ENCODE results near the gene SLC6A9.

DNA sequence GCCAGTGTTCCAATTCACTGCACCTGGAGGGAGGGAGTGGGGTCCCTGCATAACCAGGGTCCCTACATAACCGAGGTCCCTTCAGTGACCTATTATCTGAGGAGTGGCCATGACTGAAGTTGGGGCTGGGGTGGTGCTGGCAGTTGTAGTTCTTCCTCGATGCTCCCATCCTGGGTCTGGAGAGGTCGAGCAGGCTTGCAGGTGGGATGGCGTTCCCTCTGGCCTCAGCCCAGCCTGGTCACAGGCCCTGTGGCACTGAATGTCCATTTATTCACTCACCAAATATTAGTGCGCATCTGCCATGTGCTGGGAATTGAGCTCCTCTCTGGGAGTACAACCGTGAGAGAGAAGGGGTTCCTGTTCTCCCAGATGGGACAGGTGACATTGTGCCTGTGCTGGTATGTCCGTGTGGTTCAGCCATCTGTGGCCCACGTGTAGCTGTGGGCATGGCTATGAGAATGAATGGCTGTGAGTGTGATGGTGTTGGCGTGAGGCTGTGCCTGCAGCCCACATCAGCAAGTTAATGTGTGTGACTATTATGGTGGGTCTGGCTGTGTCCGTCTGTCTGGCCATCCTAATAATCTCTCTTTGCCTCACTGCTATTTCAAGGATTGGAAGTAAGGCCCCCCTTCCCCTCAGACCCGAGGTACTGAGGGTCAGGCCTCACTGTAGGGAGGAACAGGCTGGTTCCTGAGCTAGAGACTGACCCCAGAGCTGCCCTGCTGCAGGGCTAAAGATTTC, 3.9 kb upstream of the SLC6A9 start:
- TF ChIP-seq POLR2A (IDR thresholded peaks at IDR 0.05; ENCODE audit: borderline replicate concordance, extremely low read depth, insufficient read depth, insufficient read length) (no peak), EZH2phosphoT487 (IDR thresholded peaks at IDR 0.05; ENCODE audit: borderline replicate concordance) (no peak), POLR2AphosphoS5 (IDR thresholded peaks at IDR 0.05; ENCODE audit: low read depth, low read length) (no peak), EZH2 (IDR thresholded peaks at IDR 0.05) (no peak), JUND (IDR thresholded peaks at IDR 0.05) (no peak), CEBPB (IDR thresholded peaks at IDR 0.05; ENCODE audit: low read depth) (no peak)
- TF ChIP-seq, protein P1, sequence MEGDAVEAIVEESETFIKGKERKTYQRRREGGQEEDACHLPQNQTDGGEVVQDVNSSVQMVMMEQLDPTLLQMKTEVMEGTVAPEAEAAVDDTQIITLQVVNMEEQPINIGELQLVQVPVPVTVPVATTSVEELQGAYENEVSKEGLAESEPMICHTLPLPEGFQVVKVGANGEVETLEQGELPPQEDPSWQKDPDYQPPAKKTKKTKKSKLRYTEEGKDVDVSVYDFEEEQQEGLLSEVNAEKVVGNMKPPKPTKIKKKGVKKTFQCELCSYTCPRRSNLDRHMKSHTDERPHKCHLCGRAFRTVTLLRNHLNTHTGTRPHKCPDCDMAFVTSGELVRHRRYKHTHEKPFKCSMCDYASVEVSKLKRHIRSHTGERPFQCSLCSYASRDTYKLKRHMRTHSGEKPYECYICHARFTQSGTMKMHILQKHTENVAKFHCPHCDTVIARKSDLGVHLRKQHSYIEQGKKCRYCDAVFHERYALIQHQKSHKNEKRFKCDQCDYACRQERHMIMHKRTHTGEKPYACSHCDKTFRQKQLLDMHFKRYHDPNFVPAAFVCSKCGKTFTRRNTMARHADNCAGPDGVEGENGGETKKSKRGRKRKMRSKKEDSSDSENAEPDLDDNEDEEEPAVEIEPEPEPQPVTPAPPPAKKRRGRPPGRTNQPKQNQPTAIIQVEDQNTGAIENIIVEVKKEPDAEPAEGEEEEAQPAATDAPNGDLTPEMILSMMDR (IDR thresholded peaks at IDR 0.05 in 2 of 3, conservative IDR thresholded peaks at IDR 0.05 in 1 of 3; ENCODE audit: borderline replicate concordance in 1 of 3, insufficient read depth in 1 of 3, low read depth in 2 of 3, low read length in 2 of 3), result no peak
- TF ChIP-seq, protein P2, sequence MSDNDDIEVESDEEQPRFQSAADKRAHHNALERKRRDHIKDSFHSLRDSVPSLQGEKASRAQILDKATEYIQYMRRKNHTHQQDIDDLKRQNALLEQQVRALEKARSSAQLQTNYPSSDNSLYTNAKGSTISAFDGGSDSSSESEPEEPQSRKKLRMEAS (IDR thresholded peaks at IDR 0.05), result no peak
- TF ChIP-seq, protein P3, sequence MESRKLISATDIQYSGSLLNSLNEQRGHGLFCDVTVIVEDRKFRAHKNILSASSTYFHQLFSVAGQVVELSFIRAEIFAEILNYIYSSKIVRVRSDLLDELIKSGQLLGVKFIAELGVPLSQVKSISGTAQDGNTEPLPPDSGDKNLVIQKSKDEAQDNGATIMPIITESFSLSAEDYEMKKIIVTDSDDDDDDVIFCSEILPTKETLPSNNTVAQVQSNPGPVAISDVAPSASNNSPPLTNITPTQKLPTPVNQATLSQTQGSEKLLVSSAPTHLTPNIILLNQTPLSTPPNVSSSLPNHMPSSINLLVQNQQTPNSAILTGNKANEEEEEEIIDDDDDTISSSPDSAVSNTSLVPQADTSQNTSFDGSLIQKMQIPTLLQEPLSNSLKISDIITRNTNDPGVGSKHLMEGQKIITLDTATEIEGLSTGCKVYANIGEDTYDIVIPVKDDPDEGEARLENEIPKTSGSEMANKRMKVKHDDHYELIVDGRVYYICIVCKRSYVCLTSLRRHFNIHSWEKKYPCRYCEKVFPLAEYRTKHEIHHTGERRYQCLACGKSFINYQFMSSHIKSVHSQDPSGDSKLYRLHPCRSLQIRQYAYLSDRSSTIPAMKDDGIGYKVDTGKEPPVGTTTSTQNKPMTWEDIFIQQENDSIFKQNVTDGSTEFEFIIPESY (IDR thresholded peaks at IDR 0.05; ENCODE audit: extremely low read depth, insufficient replicate concordance, low read length), result no peak

Measured in HCT116 (cell line).